Measurements from ENCODE around the gene RABGAP1.

DNA sequence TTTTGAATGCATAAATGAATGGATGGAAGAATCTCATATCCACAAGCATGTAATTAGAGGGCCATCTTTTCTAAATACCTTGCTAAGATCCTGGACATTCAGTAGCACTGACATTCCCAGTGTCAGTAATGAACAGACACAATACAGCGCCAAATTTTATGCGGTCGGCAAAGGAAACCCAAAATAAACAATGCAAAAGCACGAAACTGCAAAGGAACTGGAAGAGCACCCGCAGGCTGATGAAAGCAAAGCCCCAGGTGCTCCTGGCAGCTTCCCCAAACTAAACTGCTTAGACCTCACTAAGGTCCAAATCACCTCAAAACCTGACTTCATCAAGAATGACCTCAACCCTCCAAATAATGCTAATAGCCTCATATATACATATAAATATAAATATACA lies 194.6 kb downstream of the RABGAP1 start:
- TF ChIP-seq, protein P1, sequence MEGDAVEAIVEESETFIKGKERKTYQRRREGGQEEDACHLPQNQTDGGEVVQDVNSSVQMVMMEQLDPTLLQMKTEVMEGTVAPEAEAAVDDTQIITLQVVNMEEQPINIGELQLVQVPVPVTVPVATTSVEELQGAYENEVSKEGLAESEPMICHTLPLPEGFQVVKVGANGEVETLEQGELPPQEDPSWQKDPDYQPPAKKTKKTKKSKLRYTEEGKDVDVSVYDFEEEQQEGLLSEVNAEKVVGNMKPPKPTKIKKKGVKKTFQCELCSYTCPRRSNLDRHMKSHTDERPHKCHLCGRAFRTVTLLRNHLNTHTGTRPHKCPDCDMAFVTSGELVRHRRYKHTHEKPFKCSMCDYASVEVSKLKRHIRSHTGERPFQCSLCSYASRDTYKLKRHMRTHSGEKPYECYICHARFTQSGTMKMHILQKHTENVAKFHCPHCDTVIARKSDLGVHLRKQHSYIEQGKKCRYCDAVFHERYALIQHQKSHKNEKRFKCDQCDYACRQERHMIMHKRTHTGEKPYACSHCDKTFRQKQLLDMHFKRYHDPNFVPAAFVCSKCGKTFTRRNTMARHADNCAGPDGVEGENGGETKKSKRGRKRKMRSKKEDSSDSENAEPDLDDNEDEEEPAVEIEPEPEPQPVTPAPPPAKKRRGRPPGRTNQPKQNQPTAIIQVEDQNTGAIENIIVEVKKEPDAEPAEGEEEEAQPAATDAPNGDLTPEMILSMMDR (IDR thresholded peaks at IDR 0.05; ENCODE audit: insufficient read depth, low read depth, low read length): no peak
- no peak for TF ChIP-seq EZH2 (IDR thresholded peaks at IDR 0.05; ENCODE audit: insufficient read depth, low read length)

Measured in astrocyte (in vitro differentiated cells and primary cell).